Non-pigmented ciliary epithelial cell (primary cell): Measurements from ENCODE around the gene C19orf81.
A peak's percentile ranks its signal among the peaks of the same experiment; 100 is the strongest.

Source experiments
- DNase-seq: peaks from one replicate; pipeline ENCODE4 v3.0.0-alpha.2; 2010; ENCODE audit warnings: low read depth

The C19orf81 gene

DNA sequence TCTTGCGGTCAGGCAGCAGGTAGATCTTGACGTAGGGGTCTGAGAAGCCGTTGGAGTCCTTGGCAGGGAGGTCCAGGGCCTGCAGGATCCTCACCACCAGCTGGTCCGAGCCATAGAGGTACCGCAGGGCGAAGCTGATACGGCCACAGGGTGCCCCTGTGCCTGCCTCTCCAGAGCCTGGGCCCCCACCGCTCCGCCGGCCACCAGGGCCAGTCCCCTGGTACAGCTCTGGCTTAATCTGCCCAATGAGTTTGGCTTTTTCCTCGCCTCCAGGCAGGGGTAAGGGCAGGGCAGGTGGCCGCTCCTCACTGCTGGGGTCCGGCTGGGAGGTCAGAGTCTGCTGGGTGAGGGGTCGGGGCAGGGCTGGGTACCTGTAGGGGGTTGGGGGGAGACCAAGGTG is 19.4 kb upstream of the C19orf81 start:
- no peak for DNase-seq

DNA sequence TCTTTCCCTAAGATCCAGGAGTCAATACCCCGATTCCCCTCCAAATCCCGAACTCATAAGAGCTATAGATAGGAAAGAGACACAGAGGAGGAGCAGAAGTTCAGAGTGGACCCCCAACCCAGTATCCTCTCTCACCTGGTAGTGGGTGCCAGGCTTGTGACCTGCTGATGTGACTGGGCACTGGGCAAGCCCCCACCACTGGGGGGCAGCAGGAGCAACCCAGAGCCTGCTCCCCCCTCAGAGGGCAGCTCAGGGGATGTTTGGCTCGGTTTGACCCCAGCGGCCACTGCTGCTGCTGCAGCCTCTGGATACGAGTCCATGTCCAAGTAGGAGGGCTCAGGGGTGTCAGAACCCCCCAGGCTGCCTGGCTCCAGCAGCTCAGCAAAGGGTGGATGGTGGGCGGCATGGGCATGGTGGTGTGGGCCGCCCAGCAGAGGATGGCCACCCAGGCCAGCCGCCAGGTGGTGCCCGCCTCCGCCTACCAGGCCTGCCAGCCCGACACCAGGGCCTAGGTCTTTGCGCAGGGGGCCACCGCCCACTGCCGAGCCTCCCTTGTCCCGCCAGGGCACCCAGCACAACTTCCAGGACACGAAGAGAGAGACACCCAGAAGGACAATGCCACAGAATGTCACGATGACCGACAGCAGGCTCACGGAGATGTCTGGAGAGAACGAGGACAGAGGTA is 17.0 kb upstream of the C19orf81 start:
- no peak for DNase-seq

DNA sequence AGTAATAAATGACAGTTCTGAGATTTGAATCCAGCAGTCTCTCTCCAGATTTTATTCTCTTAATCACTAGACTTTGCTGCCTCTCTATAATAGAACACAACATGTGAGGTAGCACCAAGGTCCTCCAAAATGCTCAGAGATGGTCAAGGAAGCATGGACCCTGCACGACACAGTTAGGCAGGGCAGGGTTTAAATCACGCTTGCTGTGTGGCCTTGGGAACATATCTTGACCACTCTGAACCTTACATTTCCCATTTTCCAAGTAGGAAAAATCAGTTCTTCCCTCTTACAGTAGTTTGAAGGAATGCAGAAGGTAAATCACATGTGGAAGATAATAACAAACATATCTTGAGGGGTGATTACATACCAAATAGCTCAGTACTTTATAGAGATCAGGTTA is 15.9 kb upstream of the C19orf81 start:
- no peak for DNase-seq

GRCh38 chr19:50633973-50634372 is 15.3 kb upstream of the C19orf81 start:
- no peak for DNase-seq

- DNase-seq, result no peak
Measured at GRCh38 chr19:50636317-50637085, 12.7 kb upstream of the C19orf81 start.

DNA sequence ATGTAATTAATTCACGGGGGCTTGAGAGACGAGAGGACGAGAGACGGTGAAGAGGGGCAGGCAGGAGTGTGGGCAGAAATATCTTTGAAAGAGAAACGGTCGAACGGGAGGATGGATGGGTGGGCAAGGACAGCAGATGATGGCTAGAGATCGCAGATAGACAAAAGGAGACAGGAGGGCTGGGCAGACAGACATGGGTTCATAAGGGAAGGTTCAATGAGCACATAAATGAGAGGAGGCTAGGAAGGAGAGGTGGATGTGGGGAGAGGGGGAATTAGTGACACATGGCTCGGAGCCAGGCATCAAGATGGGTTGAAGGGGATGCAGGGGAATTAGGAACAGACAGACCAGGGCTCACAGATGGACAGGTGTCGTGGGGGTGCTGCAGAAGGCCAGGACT is 10.6 kb upstream of the C19orf81 start:
- no peak for DNase-seq

GRCh38 chr19:50639121-50640112 is 9.8 kb upstream of the C19orf81 start, which contains the start of gene SYT3:
Gene SYT3 (minus strand): TSS chr19:50639881. CDS start chr19:50637411, 2,470 bp downstream.
- no peak for DNase-seq

- DNase-seq, result no peak
Measured at GRCh38 chr19:50640368-50640767, 8.9 kb upstream of the C19orf81 start.

DNA sequence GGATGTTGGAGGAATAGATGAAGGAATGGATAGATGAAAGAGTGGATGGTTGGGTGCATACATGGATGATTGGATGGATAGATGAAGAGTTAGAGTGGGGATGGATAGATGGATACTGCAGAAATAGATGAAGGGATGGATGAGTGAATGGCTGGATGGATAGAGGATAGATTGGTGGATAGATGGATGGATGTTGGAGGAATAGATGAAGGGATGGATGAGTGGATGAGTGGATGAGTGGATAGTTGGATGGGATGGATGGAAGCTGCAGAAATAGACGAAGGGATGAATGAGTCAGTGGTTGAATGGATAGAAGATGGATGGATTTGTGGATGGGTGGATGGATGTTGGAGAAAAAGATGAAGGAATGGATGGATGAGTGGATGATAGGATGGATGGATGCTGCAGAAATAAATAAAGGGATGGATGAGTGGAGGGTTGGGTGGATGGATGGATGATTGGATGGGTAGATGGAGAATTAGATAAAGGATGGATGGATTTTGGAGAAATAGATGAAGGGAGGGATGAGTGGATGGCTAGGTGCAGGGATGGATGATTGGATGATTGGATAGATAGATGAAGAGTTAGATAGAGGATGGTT is 4.8 kb upstream of the C19orf81 start:
- no peak for DNase-seq

DNA sequence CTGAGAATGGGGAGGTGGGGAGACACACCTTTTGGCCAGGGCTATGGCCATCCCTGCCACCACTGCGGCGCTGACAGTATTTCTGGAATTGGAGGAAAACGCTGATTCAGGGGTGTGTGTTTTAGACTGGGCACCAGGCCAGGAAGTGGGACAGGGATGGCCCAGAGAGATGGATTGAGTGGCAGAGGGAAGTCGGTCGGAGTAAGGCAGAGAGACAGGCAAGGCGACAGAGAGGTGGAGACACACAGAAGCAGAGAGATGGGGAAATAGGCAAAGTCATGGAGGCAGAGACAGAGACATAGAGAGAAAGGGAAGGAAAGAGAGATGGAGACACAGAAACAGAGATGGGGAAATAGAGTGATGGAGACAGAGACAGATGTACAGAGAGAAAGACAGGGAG is 4.1 kb upstream of the C19orf81 start:
- DNase-seq, result no peak

GRCh38 chr19:50646074-50646807 is 3.0 kb upstream of the C19orf81 start:
- peak; percentile 19 for DNase-seq

- DNase-seq, result no peak
Measured at GRCh38 chr19:50647879-50648615, 1.2 kb upstream of the C19orf81 start.

DNA sequence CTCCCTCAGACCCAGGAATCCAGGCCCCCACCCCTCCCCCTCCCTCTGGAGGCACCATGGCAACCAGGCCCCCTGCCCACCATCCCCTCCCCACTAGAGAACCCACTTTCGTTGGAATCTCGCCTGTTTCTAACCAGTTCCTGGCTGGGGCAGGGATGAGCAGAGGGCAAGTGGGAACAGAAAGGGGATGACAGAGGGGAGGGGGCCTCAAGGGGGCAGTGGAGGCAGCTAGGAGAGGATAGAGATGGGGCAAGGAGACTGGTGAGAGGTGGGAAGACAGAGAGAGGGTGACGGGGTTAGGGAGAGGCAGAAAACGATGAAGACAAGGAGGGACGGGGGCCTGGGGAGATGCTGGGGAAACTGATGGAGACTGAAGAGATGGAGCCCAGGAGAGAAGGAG is 586 bp upstream of the C19orf81 start:
- DNase-seq, result no peak

- DNase-seq, result no peak
Measured at GRCh38 chr19:50651174-50651573, 1.9 kb downstream of the C19orf81 start.

DNA sequence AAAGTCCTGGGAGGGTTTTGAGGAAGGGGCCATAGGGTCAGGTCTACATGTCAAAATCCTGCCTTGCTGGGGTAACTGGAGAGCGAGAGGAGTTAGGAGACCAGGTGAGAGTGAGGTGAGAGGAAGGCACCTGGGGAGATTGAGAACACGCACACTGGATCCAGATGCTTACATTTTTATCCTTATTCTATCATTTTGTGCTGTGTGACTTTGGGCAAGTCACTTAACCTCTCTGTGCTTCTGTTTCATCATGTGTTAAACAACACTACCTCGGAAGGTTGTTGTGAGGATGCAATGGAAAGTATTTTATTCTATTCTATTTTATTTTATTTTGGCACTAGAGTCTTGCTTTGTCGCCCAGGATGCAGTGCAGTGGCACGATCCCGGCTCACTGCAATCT is 3.5 kb downstream of the C19orf81 start:
- DNase-seq, result no peak

DNA sequence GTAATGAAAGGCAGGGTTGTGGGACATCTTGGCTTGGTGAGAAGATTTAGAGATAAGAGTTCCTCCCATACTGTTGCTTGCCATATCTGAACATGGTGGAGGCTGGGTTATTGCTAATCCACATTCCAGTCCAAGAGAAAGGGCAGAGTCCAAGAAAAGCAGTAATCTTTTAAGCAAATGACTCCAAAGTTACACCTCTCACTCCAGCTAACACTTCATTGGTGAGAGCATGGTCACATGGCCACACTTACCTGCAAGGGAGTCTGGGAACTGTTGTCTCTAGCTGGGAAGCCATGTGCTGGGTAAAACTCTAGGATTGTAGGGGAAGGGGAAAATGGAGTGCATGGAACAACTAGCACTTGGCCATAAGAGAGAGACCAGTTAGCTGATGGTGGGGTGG is 5.6 kb downstream of the C19orf81 start:
- no peak for DNase-seq

DNA sequence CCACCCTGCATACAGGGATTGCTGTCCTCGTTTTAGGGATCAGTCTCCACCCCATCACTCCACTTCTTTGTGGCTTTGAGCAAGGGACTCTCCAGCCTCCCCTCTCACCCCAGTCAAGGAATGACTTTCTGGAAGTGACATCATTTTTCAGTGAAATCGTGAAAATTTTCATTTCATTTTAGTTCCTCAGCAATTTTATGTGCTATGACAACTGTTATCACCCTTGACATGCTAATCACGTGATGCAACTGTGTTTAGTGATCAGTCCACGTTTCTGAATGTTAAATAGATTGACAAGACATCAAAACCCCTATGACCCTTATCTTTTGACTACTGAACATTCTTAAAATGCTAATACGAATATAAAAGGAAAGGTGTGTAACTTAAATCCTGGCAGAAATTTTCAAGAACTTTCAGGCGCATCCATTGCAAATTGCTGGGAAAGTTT is 8.0 kb downstream of the C19orf81 start:
- no peak for DNase-seq

GRCh38 chr19:50657712-50658440 is 8.6 kb downstream of the C19orf81 start:
- peak; percentile 90 for DNase-seq

- DNase-seq, result no peak
Measured at GRCh38 chr19:50658441-50659317, 9.4 kb downstream of the C19orf81 start.
